NOMO-1 treated with DMSO at 0.1 percent for 48 hours (cell line): ENCODE results near the gene SECISBP2L.

Experiments used
- DNase-seq: peaks from one replicate; lab custom pipeline; 2025; ENCODE audit not compliant: unreplicated experiment; lab: John Stamatoyannopoulos, UW

Gene SECISBP2L

DNA sequence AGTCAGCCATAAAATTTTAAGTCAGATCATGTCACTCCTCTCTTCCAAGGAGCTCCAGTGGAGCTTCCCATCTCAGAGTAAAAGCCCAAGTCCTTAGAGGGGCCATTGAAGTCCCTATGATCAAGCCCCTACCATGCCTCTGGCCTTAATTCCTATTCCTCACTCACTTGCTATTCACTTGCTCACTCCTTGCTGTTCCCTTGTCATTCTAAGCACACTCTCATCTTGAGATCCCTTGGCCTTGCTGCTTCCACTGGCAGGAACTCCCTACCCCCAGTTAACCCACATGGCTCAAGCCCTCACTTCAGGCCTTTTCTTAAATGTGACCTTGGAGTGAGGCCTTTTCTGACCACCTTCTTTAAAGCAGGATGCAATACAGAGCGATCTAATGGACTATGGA lies 12.3 kb upstream of the SECISBP2L start:
- no peak for DNase-seq

DNA sequence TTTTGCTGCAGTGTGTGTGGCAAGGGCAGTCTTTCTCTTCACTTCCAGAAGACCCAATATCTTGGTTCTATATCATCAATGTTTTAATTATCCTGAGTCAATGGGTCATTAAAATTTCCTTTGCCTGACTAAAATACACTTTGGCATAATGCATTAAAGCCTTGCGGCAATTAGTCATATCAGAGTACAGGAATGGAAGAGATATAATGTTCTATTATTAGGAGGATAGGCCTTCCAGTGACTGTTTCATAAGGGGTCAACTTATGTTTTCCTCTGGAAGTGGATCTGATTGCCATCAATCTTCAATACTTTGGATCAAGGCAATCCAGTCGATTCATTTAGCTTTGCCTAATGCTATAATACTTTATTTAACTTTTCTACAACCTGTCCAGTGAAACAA lies 9.4 kb upstream of the SECISBP2L start:
- DNase-seq: no peak

DNA sequence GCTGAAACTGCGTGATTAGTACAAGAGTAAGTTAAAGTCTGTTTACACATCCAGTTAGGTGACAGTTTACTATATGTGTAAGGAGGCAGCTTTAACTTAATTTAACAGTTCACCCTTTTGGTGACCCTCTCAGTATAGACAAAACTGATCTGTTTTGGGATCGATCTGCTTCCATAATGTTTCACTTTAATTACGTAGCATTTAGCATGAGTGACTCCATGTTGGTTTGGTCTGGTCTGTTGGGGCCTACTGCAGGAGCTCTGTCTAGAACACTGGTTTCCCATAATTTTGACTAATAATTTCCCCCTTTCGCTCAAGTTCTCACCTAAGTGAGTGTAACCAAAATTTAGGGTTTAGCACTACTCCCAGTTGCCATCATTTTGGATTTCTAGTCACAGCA lies 6.4 kb upstream of the SECISBP2L start:
- DNase-seq: no peak

DNA sequence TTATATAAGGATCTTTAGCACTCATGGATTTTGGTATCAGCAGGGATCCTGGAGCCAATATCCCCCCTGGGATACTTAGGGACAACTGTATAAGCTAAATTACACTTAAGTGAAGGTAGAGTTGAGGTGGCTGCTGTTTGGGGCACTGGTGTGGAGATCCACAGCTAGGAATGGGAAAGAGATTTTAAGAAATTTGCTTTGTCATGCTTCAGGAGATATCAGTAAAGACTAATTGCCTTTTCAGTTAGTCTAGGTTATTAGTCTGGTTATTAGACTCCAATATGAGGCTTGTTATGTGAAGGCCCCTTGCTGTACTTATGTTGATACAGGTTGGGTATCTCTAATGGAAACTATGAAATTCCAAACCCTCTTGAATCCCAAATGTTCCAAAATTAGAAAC lies 1.2 kb upstream of the SECISBP2L start:
- DNase-seq: no peak

DNA sequence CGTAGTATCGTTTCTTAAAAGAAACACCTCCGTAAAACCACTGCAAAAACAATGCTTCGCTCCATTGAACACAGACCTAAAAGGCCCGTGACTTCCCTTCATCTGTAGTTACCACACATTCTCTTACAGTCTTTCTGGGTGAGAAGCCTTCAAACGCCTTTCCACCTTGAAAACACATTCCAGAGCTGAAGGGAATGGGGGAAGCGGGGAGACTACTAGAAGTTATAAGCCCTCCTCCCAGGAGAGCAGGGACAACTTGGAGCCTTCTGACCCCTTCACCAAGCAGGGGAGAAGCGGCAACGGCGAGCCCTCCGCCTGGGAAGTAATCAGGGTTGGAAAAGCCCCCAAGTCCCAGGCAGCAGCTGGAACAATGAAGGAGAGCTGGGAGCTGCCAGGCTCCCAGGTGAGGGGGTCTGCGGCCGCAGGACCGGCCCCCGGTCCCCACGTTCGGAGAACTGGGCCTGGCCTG lies 461 bp downstream of the SECISBP2L start:
- peak; percentile 38 for DNase-seq

DNA sequence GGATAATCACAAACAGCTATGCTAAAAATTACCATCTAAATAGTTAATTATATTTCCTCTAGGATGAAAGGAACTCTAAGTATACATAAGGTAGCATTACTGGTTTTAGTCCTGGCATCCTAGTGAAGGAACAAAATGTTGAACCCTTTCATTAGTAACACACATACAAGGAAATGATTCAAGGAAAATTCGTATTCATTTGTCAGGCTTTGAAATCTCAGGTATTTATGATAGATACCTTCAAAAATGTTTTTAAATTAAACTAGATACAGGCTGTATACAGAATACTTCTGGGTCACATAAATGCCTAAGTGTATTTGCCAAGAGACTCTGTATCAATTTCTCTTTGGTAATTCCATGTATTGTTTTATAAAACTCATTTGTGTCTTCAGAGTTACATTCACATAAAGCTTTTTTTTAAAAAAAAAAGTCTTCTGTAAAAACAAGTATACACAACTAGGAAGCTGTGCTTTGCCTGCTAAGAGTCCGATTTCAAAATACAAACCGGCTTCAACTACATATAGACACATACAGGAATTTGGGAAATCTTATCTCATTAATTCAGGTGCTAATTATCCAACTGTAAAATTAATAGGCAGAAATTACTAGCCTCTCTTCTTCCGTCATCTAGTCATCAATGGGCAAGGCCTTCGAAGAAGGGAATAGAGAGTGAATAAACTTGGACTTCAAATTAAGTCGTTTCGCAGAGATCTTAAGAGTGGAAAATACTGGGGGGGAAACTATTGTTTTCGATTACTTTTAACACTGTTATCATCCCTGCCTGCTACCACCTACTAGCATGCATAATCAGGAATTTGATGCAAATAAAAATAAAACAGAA lies 1.3 kb downstream of the SECISBP2L start:
- no peak for DNase-seq

DNA sequence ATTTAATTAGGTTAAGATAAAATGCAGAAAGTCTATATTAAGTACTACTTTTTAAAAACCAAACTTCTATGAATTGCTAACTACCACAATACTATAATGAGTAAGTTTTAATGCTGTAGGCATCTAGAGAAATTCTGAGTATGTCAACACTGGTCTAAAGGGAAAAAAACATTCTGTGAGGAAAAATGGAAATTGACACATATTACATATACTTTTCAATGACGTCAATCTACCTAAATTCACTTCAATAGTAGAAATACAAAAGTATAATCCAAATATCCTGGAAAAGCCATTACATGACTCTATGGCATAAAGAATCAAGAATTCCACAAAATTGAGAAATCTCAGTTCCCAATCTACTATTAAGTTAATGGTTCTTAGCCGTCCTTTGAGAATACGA lies 2.2 kb downstream of the SECISBP2L start:
- DNase-seq: no peak

DNA sequence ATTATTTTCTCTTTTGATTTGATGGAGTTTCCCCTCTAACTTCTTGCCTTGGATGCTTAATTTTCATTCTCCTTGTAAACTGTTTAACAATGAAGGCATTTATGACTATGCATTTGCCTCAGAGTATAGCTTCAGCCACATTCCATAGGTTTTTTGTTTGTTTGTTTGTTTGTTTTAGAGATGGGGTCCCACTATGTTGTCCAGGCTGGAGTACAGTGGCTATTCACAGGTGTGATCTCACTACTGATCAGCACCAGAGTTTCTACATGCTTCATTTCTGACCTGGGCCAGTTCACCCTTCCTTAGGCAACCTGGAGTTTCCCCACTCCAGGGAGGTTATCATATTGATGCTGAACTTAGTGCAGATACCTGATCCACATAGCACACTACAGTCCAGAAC lies 4.1 kb downstream of the SECISBP2L start:
- DNase-seq: no peak

DNA sequence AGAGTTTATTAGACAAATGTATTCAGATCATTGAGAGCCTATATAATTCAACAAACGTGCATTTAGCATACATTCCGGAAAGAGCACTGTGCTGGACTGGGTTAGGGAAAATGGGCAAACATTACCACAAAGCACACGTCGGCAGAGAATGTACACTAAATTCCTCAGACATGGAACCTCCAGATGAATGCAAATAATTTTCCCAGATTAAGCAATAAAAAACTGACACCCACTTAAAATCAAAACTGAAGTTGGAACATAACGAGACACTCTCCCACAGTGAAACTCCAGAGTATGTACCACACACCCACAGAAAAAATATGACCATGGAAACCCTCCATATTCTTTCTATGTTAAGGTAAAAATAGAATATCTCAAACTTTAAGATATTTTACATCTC lies 4.8 kb downstream of the SECISBP2L start:
- no peak for DNase-seq

DNA sequence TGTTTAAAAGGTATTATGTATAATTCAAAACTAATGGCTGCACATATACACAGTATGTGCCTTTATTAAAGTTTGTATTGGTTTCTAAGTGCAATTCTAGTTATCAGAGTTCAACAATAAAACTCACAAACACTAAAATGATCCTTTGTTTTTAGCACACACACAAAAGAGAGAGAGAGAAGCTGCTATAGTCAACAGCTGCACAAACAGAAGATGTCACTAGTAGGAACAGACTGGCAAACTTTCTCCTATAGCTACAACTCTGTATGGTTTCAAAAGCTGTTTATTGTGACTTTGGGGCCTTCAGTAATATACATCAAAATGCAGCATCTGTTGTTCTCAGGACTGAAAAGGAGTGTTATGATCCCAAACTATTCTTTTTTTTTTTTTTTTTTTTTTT lies 6.1 kb downstream of the SECISBP2L start:
- no peak for DNase-seq

DNA sequence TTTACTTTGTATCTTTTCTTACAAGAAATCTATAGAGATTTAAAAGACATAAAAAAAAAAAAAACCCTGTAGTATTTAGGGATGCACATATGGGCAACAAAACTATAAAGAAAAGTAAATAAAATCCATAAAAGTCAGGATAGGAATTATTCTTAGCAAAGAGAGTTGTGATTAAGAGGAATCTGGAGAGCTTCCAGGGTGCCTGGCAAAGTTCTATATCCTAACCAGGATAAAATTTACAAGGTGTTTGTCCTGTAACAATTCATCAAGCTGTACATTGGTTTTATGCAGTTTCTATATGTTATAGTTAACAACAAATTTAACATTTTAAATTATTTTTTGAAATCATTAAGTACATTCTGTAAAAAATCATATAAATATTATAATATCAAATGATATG lies 7.9 kb downstream of the SECISBP2L start:
- no peak for DNase-seq

DNA sequence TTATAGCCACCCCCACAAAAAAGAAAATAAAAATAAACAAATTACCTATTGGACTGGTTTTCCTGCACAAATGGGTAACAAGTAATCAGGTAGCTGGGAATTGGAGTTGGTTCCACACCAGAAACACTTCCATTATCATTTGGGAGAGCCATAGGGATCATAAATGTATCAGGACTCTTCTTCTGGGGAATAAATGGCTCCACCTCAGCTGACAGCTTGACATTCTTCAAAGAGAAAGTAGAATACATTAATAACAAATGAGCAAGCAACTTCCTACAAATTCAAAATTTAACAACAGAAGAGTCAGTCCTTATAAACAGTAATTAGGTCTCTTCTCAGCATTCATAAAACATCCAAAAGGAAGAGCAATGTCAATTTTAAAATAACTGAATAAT lies 8.7 kb downstream of the SECISBP2L start:
- DNase-seq: no peak

DNA sequence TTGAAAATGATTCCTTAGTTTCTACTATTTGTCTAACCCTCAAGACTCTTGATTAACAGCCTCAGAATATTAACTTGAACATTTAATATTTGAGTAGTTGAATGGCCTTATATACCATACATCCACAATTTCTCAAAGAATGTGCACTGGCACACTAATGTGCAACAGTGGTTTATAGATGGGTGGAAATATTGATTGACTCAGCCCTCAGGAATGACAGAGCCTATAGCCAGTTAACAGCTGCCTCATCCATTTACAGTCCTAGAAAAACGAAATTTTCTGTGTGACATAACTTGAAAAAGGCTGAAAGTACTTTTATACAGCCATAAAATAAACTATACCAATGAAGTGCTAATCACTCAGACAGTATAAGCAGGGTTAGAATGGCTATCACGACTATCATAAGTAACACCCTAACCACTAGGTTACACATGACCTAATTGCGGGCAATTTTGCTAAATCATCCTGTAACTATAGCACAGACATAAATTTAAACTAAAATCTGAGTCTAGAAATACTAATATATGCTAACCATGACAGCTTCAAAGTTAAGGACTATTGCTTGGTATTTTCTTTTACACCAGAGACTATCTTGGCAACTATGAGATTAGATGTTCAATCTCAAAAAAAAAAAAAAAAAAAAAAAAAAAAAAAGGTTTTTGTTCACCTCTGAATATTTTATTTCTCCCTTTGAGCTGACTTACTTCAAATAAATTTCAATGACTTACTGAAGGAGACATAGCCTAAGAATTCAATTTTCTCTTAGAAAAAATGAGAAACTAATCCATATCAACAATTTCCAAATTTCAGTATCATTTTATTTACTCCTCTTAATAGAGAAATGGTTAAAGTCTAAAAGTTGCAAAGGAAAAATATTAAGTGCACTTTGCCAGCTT lies 9.3 kb downstream of the SECISBP2L start:
- no peak for DNase-seq

DNA sequence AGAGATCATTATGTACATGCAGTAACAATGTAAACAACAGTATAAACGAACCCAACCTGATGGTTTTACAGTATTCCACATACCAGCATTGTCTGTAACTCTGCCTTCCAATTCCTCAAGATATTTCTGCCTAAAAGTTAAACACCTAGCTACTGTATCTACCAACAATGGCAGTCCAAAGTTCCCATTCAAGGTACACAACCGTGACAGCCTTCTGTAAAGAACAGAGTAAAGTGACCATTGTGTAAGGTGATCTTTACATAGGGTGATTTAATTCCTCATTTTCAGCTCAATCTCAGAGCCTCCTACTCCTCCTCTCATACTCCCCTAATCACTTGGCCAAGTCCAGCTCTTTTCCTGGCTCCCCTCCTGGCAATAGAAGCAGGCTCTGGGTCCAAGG lies 10.4 kb downstream of the SECISBP2L start:
- DNase-seq: no peak

DNA sequence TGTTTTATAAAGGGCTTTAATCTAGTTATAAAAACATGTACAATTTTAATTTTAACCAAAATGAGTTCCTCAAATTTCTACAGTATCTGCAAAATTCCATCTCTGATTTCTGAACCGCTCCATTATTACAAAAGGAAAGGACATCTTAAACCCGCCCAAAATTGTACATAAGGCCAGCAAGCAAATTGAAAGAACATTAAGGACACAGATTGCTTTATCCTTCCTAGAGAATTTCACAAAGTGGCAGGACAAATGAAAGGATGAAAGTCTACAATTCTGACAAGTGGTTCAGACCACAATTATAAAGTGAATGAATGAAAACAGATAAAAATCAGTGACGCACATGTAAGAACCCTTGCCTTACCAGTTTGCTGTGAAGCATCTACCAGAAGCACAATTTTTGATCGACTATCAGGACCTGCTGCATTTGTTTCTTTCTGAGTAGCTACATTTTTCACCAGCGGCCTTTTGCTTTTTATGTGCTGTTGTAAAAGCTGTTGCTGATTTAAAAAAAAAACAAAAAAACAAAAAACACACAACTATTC lies 13.6 kb downstream of the SECISBP2L start:
- DNase-seq: no peak

DNA sequence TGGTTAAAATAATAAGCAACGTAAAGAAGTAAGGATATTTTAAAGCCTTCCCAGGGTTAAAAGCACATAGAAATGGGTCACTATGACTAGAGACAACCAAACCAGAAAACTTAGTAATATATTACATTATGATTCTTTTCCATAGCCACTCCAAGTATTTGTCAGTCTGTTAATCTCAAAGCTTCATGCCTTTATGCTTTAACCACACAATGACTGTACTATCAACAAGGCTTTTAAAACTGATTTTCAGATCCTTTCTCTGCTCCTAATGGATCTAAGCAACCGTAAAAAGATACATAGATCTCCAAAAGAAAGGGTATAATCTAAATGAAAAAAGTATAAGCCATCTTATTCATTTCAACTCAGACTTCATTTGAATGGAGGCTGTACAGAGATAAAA lies 14.4 kb downstream of the SECISBP2L start:
- no peak for DNase-seq

DNA sequence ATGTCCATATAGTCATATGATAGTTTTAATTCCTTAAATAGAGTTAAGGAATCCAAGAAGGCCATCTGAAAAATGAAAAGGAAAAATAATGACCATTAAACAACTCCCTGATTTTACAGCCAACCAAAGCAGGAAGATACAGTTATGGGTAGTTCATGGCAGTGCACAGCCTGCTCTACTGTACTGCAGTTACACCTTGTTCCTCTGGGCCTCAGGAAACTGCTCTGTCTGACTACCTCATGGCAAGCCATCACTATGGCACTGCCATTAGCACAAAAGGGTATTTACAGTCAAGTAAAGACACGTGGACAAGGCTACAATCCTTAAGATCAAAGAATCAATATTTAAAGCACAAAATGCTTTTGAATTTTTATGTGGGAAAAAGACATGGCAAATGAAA lies 19.5 kb downstream of the SECISBP2L start:
- DNase-seq: no peak

DNA sequence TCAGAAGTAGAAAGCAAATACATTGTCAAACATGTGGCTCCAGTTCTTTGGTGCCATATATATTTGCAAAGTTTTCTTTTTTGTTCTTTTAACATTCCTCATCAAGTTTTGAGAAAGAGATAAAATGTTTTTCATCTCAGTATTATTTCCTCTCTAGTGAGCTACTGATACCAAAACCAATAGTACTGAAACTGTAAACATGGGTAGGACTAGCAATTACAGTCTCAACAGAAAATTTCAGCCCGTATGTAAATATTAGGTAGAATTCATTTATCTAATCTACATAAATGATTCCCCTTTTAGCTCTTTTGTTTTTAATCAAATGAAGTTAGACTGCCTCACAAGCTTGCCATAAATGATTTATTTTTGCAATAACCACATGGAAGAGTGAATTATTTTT lies 21.4 kb downstream of the SECISBP2L start:
- DNase-seq: no peak

DNA sequence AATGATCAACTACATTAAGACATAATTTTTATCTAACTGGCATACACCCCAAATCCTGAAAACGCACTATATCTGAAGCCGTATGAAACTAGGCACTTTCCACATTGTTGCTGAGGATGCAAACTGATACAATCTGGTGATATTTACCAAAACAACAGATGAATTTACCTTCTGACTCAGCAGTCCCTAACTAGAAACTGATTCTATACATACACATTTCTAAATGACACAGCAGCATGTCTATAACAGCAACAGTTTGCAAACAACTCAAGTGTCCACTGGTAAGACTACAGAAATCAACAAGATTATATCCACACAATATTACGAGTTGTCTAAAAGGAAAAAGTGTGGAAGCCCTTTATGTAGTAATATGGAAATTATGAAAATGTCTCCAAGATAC lies 22.9 kb downstream of the SECISBP2L start:
- no peak for DNase-seq

DNA sequence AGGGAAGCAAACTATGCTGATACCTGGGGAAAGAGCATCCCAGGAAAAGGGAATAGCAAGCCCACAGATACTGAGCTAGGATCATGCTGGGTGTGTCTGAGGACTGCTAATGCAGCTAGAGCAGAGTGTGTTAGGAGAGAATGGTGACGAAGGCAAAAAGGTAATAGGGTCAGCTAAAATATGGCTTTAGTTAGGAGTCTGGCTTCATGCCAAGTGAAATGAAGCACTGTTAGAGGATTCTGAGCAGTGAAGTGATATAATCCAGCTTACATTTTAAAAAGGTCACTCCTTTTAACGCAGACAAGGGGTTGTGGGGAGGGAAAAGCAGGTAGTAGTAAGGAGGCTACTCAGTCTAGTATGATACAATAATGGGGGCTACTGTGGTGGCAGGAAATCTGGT lies 30.4 kb downstream of the SECISBP2L start:
- DNase-seq: no peak

DNA sequence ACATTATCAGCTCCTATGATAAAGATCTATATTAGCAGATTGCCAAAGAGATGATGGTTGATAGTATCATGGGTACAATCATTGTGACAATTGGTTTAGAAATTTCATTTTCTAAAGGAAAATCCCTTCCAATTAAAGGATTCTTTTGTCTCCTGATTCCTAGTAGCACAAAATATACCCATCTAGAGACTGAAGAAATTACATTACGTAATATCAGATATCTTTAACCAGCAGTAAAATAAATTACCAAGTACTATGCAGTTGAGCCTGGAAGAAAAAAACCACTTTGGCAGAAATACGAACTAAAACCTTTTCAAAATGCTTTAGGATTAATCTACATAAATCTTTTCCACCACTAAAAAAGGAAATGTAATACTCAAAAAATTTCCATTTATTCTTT lies 46.9 kb downstream of the SECISBP2L start:
- no peak for DNase-seq

DNA sequence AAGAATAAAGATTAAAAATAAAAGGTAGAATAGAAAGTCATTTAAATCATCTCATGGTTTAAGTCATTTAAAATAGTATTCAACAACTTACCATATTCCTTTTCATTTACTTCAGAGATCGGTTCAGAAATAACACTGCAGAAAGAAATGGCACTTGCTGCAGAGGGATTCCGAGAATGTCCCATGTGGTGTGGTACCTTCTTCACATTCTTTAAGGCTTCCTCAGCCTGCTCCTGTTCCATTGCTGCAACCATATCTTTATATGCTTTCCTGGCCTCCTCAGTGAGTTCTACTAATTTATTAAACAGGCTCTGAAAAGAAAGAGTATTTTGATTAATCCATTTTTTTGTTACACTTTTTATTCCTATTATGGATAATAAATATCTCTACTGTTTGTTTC lies 50.0 kb downstream of the SECISBP2L start:
- no peak for DNase-seq
